ENCODE results near the gene ARHGAP40. TPM values are rescaled to one million over a fixed set of nuclear protein-coding genes. Genes with fewer than 3 reads are reported as not detected.

ARHGAP40 gene
- total and polyA plus RNA-seq, 2 of the 13 experiments (the other 11 are each of a cell fraction or from before 2014, with no cell fraction given): 0.75 to 2.1 TPM

DNA sequence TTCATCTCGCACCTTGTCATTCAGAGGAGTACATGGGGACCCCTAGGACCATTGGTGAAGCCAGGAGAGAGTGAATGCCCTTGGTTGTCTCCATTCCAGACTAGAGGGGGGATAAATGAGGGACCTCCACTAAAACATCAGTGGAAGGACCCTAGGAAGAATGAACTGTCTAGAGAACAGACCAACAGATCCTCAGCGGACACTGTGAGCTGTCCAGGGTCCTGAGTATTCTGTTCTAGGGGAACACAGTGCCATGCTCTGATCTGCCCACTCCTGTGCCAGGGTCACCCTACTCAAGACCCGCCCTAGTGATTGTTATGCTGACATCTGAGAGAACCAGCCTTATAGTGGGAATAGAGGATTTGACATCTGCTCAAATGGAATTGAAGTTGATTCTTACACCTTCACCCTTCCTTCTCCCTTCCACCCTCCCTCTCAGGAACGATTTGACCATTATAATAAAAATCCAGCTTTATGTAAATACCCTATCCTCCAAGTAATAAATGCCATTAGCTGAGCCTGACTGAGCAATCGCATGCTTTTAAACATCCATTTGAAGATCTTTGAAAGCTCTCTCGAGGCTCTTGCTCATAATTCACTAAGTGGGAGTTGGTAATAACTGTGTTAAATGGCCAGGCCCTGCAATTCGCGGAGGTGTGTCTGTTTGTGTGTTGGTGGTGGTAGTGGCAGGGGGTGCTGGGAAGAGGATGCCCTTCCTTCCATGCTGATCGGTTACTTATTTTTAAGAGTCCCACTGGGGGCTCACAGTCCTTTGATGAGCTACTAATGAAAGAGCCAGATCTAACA, 79.1 kb downstream of the ARHGAP40 start (continued):
- TF ChIP-seq LRRFIP1 (CRISPR knock-in tag; conservative IDR thresholded peaks at IDR 0.05) (0 out of 2 replicates have a peak, but pooled peaks have one; percentile 91), ATF7-NPFF (CRISPR knock-in tag; IDR thresholded peaks at IDR 0.05; ENCODE audit: low read depth) (no peak), CENPT (CRISPR knock-in tag; IDR thresholded peaks at IDR 0.05; ENCODE audit: low read depth) (no peak), CBFB (CRISPR knock-in tag; IDR thresholded peaks at IDR 0.05) (no peak), SNAPC2 (CRISPR knock-in tag; IDR thresholded peaks at IDR 0.05) (0 out of 2 replicates have a peak, but pooled peaks have one; percentile 46), ZNF280D (CRISPR knock-in tag; IDR thresholded peaks at IDR 0.05) (no peak), GATA4 (IDR thresholded peaks at IDR 0.05; ENCODE audit: borderline replicate concordance, low read depth) (no peak), MTF1 (CRISPR knock-in tag; IDR thresholded peaks at IDR 0.05) (no peak), EED (CRISPR knock-in tag; IDR thresholded peaks at IDR 0.05) (no peak), ATAD3A (CRISPR knock-in tag; IDR thresholded peaks at IDR 0.05) (0 out of 2 replicates have a peak, but pooled peaks have one; percentile 91), HNRNPK (IDR thresholded peaks at IDR 0.05; ENCODE audit: low read depth, low read length, poor library complexity, severe bottlenecking) (no peak), RNF2 (conservative IDR thresholded peaks at IDR 0.05; ENCODE audit: low read depth) (no peak), SUZ12 (IDR thresholded peaks at IDR 0.05; ENCODE audit: low read depth, low read length) (no peak), NFKBIZ (CRISPR knock-in tag; IDR thresholded peaks at IDR 0.05) (no peak), FIP1L1 (IDR thresholded peaks at IDR 0.05; ENCODE audit: borderline replicate concordance, insufficient read depth, low read depth, low read length) (no peak), ZNF570 (CRISPR knock-in tag; IDR thresholded peaks at IDR 0.05; ENCODE audit: borderline replicate concordance) (no peak), NFIC (IDR thresholded peaks at IDR 0.05; ENCODE audit: low read length) (no peak), ZNF335 (CRISPR knock-in tag; IDR thresholded peaks at IDR 0.05) (peak; percentile 87; the same call in 1 of the 2 replicates)
- TF ChIP-seq, protein P1, sequence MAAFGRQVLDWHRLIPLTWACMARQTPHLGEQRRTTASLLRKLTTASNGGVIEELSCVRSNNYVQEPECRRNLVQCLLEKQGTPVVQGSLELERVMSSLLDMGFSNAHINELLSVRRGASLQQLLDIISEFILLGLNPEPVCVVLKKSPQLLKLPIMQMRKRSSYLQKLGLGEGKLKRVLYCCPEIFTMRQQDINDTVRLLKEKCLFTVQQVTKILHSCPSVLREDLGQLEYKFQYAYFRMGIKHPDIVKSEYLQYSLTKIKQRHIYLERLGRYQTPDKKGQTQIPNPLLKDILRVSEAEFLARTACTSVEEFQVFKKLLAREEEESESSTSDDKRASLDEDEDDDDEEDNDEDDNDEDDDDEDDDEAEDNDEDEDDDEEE (CRISPR knock-in tag; IDR thresholded peaks at IDR 0.05): 0 out of 2 replicates have a peak, but pooled peaks have one; percentile 42
- TF ChIP-seq, protein P2, sequence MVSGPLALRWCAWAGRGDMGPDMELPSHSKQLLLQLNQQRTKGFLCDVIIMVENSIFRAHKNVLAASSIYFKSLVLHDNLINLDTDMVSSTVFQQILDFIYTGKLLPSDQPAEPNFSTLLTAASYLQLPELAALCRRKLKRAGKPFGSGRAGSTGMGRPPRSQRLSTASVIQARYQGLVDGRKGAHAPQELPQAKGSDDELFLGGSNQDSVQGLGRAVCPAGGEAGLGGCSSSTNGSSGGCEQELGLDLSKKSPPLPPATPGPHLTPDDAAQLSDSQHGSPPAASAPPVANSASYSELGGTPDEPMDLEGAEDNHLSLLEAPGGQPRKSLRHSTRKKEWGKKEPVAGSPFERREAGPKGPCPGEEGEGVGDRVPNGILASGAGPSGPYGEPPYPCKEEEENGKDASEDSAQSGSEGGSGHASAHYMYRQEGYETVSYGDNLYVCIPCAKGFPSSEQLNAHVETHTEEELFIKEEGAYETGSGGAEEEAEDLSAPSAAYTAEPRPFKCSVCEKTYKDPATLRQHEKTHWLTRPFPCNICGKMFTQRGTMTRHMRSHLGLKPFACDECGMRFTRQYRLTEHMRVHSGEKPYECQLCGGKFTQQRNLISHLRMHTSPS (CRISPR knock-in tag; IDR thresholded peaks at IDR 0.05; ENCODE audit: low read depth): no peak
